Memory B cell (primary cell): ENCODE data around the gene ZNRF2.
"Not testable (repeated sequence)": the region's sequence is repeated elsewhere in the genome, so short reads cannot be mapped to it uniquely, and the experiment has no call there.

Experiments used
- ATAC-seq: fragments of 150-1000 bp; cut with Tn5 transposase; 2 replicates; pipeline ENCODE4 v1.10.0; 2021; ENCODE audit warnings: low read depth, mild to moderate bottlenecking, moderate library complexity
- DNase-seq, 2 donors: peaks; one replicate each; pipeline ENCODE4 v3.0.0; 2022; ENCODE audit warnings: low spot score in 2 of 2
- H3K27ac Mint-ChIP-seq: one replicate; pipeline ENCODE4 v1.8.0; 2022; ENCODE audit warnings: mild to moderate bottlenecking, moderate library complexity, mixed read lengths
- H3K27me3 Mint-ChIP-seq: one replicate; pipeline ENCODE4 v1.8.0; 2022; ENCODE audit warnings: mixed read lengths
- H3K36me3 Mint-ChIP-seq: one replicate; pipeline ENCODE4 v1.8.0; 2022; ENCODE audit warnings: mild to moderate bottlenecking, mixed read lengths
- H3K4me1 Mint-ChIP-seq: one replicate; pipeline ENCODE4 v1.8.0; 2022; ENCODE audit warnings: mixed read lengths
- H3K4me3 Mint-ChIP-seq: one replicate; pipeline ENCODE4 v1.8.0; 2022; ENCODE audit warnings: mild to moderate bottlenecking, moderate library complexity, mixed read lengths
- H3K9me3 Mint-ChIP-seq: one replicate; pipeline ENCODE4 v1.8.0; 2022; ENCODE audit warnings: mixed read lengths

The ZNRF2 gene

GRCh38 chr7:30287625-30288024, 3.2 kb downstream of the ZNRF2 start:
- H3K4me1 Mint-ChIP-seq: peaks cover 30% of the 10 kb centered on the region
- ATAC-seq, H3K27me3 Mint-ChIP-seq, H3K9me3 Mint-ChIP-seq, DNase-seq, H3K36me3 Mint-ChIP-seq, H3K27ac Mint-ChIP-seq: not testable (repeated sequence)
- H3K4me3 Mint-ChIP-seq: peak overlapping the region; percentile 54

- not testable (repeated sequence) for DNase-seq, H3K27ac Mint-ChIP-seq, H3K4me3 Mint-ChIP-seq
Measured at GRCh38 chr7:30289634-30290033, 5.2 kb downstream of the ZNRF2 start.

GRCh38 chr7:30290317-30290716, 5.9 kb downstream of the ZNRF2 start:
- H3K4me1 Mint-ChIP-seq: peaks cover 39% of the 10 kb centered on the region
- H3K27me3 Mint-ChIP-seq, H3K9me3 Mint-ChIP-seq, H3K36me3 Mint-ChIP-seq, H3K4me3 Mint-ChIP-seq, ATAC-seq, H3K27ac Mint-ChIP-seq, DNase-seq: not testable (repeated sequence)

More at GRCh38 chr7:30289634-30290033, 5.2 kb downstream of the ZNRF2 start:
- H3K4me1 Mint-ChIP-seq: peaks cover 33% of the 10 kb centered on the region
- not testable (repeated sequence) for H3K27me3 Mint-ChIP-seq, H3K36me3 Mint-ChIP-seq, H3K9me3 Mint-ChIP-seq, ATAC-seq

- H3K27me3 Mint-ChIP-seq, H3K9me3 Mint-ChIP-seq, ATAC-seq, H3K27ac Mint-ChIP-seq, H3K4me3 Mint-ChIP-seq, DNase-seq, H3K36me3 Mint-ChIP-seq: not testable (repeated sequence)
- peaks cover 50% of the 10 kb centered on the region for H3K4me1 Mint-ChIP-seq
Measured at GRCh38 chr7:30292416-30293038, 8.1 kb downstream of the ZNRF2 start.

GRCh38 chr7:30296304-30296703, 11.9 kb downstream of the ZNRF2 start:
- not testable (repeated sequence) for DNase-seq, H3K27me3 Mint-ChIP-seq, H3K9me3 Mint-ChIP-seq, H3K4me3 Mint-ChIP-seq, H3K27ac Mint-ChIP-seq, H3K36me3 Mint-ChIP-seq
- ATAC-seq: peak; percentile 78
- H3K4me1 Mint-ChIP-seq: peaks cover 47% of the 10 kb centered on the region

- H3K4me3 Mint-ChIP-seq, DNase-seq, H3K27me3 Mint-ChIP-seq, H3K36me3 Mint-ChIP-seq, ATAC-seq, H3K9me3 Mint-ChIP-seq: not testable (repeated sequence)
- Mint-ChIP-seq H3K27ac (peak overlapping the region; percentile 47), H3K4me1 (peaks cover 45% of the 10 kb centered on the region)
Measured at GRCh38 chr7:30297499-30297898, 13.1 kb downstream of the ZNRF2 start.

GRCh38 chr7:30298409-30298808, 14.0 kb downstream of the ZNRF2 start:
- not testable (repeated sequence) for DNase-seq, H3K27me3 Mint-ChIP-seq, H3K27ac Mint-ChIP-seq, H3K9me3 Mint-ChIP-seq, H3K36me3 Mint-ChIP-seq, ATAC-seq, H3K4me3 Mint-ChIP-seq
- H3K4me1 Mint-ChIP-seq: peaks cover 45% of the 10 kb centered on the region

- Mint-ChIP-seq H3K27ac (no peak overlapping the region), H3K36me3 (no peaks in the 10 kb centered on the region), H3K27me3 (no peaks in the 10 kb centered on the region), H3K4me3 (no peak overlapping the region), H3K4me1 (peaks cover 39% of the 10 kb centered on the region), H3K9me3 (no peaks in the 10 kb centered on the region)
- DNase-seq: no peak
- no peak for ATAC-seq
Measured at GRCh38 chr7:30301751-30302150, 17.4 kb downstream of the ZNRF2 start.

GRCh38 chr7:30302656-30303311, 18.4 kb downstream of the ZNRF2 start:
- ATAC-seq (no peak), DNase-seq (no peak)
- peaks cover 35% of the 10 kb centered on the region for H3K4me1 Mint-ChIP-seq
- no peaks in the 10 kb centered on the region for H3K9me3 Mint-ChIP-seq
- no peak overlapping the region for H3K4me3 Mint-ChIP-seq
- no peaks in the 10 kb centered on the region for H3K36me3 Mint-ChIP-seq
- H3K27me3 Mint-ChIP-seq: no peaks in the 10 kb centered on the region
- H3K27ac Mint-ChIP-seq: no peak overlapping the region

- ATAC-seq: no peak
- Mint-ChIP-seq H3K36me3 (peaks cover 2% of the 10 kb centered on the region), H3K27me3 (no peaks in the 10 kb centered on the region), H3K4me3 (no peak overlapping the region), H3K4me1 (peaks cover 37% of the 10 kb centered on the region), H3K27ac (no peak overlapping the region), H3K9me3 (no peaks in the 10 kb centered on the region)
- no peak for DNase-seq
Measured at GRCh38 chr7:30303312-30304039, 19.1 kb downstream of the ZNRF2 start.

GRCh38 chr7:30304177-30304884, 19.9 kb downstream of the ZNRF2 start:
- no peak overlapping the region for H3K4me3 Mint-ChIP-seq
- H3K4me1 Mint-ChIP-seq: peaks cover 37% of the 10 kb centered on the region
- H3K27me3 Mint-ChIP-seq: no peaks in the 10 kb centered on the region
- H3K9me3 Mint-ChIP-seq: no peaks in the 10 kb centered on the region
- H3K27ac Mint-ChIP-seq: peak overlapping the region; percentile 2
- DNase-seq (no peak), ATAC-seq (no peak)
- peaks cover 2% of the 10 kb centered on the region for H3K36me3 Mint-ChIP-seq

GRCh38 chr7:30306976-30307375, 22.6 kb downstream of the ZNRF2 start:
- Mint-ChIP-seq H3K9me3 (no peaks in the 10 kb centered on the region), H3K36me3 (peaks cover 2% of the 10 kb centered on the region), H3K4me1 (peaks cover 46% of the 10 kb centered on the region), H3K4me3 (no peak overlapping the region), H3K27ac (no peak overlapping the region), H3K27me3 (no peaks in the 10 kb centered on the region)
- ATAC-seq (no peak), DNase-seq (no peak)

GRCh38 chr7:30308389-30308788, 24.0 kb downstream of the ZNRF2 start:
- no peak overlapping the region for H3K27ac Mint-ChIP-seq
- no peaks in the 10 kb centered on the region for H3K27me3 Mint-ChIP-seq
- H3K36me3 Mint-ChIP-seq: peaks cover 2% of the 10 kb centered on the region
- ATAC-seq (peak; percentile 65), DNase-seq (no peak)
- H3K9me3 Mint-ChIP-seq: no peaks in the 10 kb centered on the region
- H3K4me1 Mint-ChIP-seq: peaks cover 49% of the 10 kb centered on the region
- no peak overlapping the region for H3K4me3 Mint-ChIP-seq

- H3K4me1 Mint-ChIP-seq: peaks cover 54% of the 10 kb centered on the region
- H3K4me3 Mint-ChIP-seq: peak overlapping the region; percentile 36
- peaks cover 2% of the 10 kb centered on the region for H3K36me3 Mint-ChIP-seq
- peak overlapping the region; percentile 59 for H3K27ac Mint-ChIP-seq
- DNase-seq (no peak), ATAC-seq (no peak)
- H3K27me3 Mint-ChIP-seq: no peaks in the 10 kb centered on the region
- H3K9me3 Mint-ChIP-seq: no peaks in the 10 kb centered on the region
Measured at GRCh38 chr7:30309302-30309701, 24.9 kb downstream of the ZNRF2 start.
